Stromal cell of bone marrow (primary cell): ENCODE results near the gene EMC1.
"Not testable (repeated sequence)": the region's sequence is repeated elsewhere in the genome, so short reads cannot be mapped to it uniquely, and the experiment has no call there.

ENCODE experiments used
- DNase-seq: peaks from one replicate; pipeline ENCODE4 v3.0.0-alpha.2; 2012; ENCODE audit warnings: low read depth

EMC1 gene

GRCh38 chr1:19189270-19189669 is 62.1 kb downstream of the EMC1 start:
- DNase-seq: no peak

- DNase-seq: no peak
Measured at GRCh38 chr1:19187852-19188251, 63.5 kb downstream of the EMC1 start.

- DNase-seq: no peak
Measured at GRCh38 chr1:19186001-19186400, 65.3 kb downstream of the EMC1 start.

- DNase-seq: no peak
Measured at GRCh38 chr1:19182223-19182622, 69.1 kb downstream of the EMC1 start.

GRCh38 chr1:19180265-19180657 is 71.1 kb downstream of the EMC1 start:
- not testable (repeated sequence) for DNase-seq

GRCh38 chr1:19179597-19180264 is 71.6 kb downstream of the EMC1 start:
- no peak for DNase-seq

GRCh38 chr1:19178734-19179398 is 72.5 kb downstream of the EMC1 start:
- DNase-seq: no peak

GRCh38 chr1:19177811-19178210 is 73.5 kb downstream of the EMC1 start:
- no peak for DNase-seq

- no peak for DNase-seq
Measured at GRCh38 chr1:19169642-19170041, 81.7 kb downstream of the EMC1 start.

- no peak for DNase-seq
Measured at GRCh38 chr1:19167140-19167539, 84.2 kb downstream of the EMC1 start.

- no peak for DNase-seq
Measured at GRCh38 chr1:19166066-19166465, 85.3 kb downstream of the EMC1 start.
